ENCODE measurements around the gene ZNF618. TPM values are rescaled to one million over a fixed set of nuclear protein-coding genes. Genes with fewer than 3 reads are reported as not detected.
A peak's percentile ranks its signal among the peaks of the same experiment; 100 is the strongest.

The ZNF618 gene
- total RNA-seq, 1 experiment from 2014 or later = 22.0 TPM

- TF ChIP-seq, protein P1, sequence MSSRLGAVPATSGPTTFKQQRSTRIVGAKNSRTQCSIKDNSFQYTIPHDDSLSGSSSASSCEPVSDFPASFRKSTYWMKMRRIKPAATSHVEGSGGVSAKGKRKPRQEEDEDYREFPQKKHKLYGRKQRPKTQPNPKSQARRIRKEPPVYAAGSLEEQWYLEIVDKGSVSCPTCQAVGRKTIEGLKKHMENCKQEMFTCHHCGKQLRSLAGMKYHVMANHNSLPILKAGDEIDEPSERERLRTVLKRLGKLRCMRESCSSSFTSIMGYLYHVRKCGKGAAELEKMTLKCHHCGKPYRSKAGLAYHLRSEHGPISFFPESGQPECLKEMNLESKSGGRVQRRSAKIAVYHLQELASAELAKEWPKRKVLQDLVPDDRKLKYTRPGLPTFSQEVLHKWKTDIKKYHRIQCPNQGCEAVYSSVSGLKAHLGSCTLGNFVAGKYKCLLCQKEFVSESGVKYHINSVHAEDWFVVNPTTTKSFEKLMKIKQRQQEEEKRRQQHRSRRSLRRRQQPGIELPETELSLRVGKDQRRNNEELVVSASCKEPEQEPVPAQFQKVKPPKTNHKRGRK (CRISPR knock-in tag; IDR thresholded peaks at IDR 0.05; ENCODE audit: borderline replicate concordance) = no peak
- TF ChIP-seq, protein P2, sequence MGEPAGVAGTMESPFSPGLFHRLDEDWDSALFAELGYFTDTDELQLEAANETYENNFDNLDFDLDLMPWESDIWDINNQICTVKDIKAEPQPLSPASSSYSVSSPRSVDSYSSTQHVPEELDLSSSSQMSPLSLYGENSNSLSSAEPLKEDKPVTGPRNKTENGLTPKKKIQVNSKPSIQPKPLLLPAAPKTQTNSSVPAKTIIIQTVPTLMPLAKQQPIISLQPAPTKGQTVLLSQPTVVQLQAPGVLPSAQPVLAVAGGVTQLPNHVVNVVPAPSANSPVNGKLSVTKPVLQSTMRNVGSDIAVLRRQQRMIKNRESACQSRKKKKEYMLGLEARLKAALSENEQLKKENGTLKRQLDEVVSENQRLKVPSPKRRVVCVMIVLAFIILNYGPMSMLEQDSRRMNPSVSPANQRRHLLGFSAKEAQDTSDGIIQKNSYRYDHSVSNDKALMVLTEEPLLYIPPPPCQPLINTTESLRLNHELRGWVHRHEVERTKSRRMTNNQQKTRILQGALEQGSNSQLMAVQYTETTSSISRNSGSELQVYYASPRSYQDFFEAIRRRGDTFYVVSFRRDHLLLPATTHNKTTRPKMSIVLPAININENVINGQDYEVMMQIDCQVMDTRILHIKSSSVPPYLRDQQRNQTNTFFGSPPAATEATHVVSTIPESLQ (CRISPR knock-in tag; IDR thresholded peaks at IDR 0.05) = no peak
- no peak for TF ChIP-seq FOXJ3 (CRISPR knock-in tag; IDR thresholded peaks at IDR 0.05; ENCODE audit: borderline replicate concordance)
- TF ChIP-seq, protein P3, sequence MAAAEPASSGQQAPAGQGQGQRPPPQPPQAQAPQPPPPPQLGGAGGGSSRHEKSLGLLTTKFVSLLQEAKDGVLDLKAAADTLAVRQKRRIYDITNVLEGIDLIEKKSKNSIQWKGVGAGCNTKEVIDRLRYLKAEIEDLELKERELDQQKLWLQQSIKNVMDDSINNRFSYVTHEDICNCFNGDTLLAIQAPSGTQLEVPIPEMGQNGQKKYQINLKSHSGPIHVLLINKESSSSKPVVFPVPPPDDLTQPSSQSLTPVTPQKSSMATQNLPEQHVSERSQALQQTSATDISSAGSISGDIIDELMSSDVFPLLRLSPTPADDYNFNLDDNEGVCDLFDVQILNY (CRISPR knock-in tag; IDR thresholded peaks at IDR 0.05) = no peak
- TF ChIP-seq SOX15 (CRISPR knock-in tag; IDR thresholded peaks at IDR 0.05) = no peak
- TF ChIP-seq TCF7 (CRISPR knock-in tag; IDR thresholded peaks at IDR 0.05; ENCODE audit: low read depth) = no peak
- TF ChIP-seq, protein P4, sequence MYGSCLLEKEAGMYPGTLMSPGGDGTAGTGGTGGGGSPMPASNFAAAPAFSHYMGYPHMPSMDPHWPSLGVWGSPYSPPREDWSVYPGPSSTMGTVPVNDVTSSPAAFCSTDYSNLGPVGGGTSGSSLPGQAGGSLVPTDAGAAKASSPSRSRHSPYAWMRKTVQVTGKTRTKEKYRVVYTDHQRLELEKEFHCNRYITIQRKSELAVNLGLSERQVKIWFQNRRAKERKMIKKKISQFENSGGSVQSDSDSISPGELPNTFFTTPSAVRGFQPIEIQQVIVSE (CRISPR knock-in tag; IDR thresholded peaks at IDR 0.05; ENCODE audit: borderline replicate concordance) = no peak
- no peak for TF ChIP-seq ESRRA (CRISPR knock-in tag; IDR thresholded peaks at IDR 0.05; ENCODE audit: borderline replicate concordance)
- TF ChIP-seq JAZF1 (CRISPR knock-in tag; IDR thresholded peaks at IDR 0.05) = no peak
- no peak for TF ChIP-seq RELA (CRISPR knock-in tag; IDR thresholded peaks at IDR 0.05; ENCODE audit: borderline replicate concordance)
- TF ChIP-seq ZNF219 (CRISPR knock-in tag; IDR thresholded peaks at IDR 0.05; ENCODE audit: borderline replicate concordance) = no peak
Measured at GRCh38 chr9:114100536-114100935, 224.4 kb downstream of the ZNF618 start (continued).

- peaks cover 79% of the 10 kb centered on the region for H3K27me3 Mint-ChIP-seq (ENCODE audit: low read depth)
- ChIA-PET CTCF (interaction anchor here (2.1 kb wide), 1 partner anchor 20 kb away, joined by 4 read pairs; no protein-coding TSS in a partner anchor), POLR2A (no interaction called here)
- H3K9me3 Mint-ChIP-seq = peaks cover 11% of the 10 kb centered on the region
- no peak overlapping the region for H3K27ac Mint-ChIP-seq
- H3K36me3 Mint-ChIP-seq = peaks cover 6% of the 10 kb centered on the region
- peaks cover 16% of the 10 kb centered on the region for H3K4me1 Mint-ChIP-seq
- ATAC-seq (no peak), DNase-seq (ENCODE audit: low spot score) (no peak)
- H3K4me3 Mint-ChIP-seq = no peak overlapping the region
- TF ChIP-seq TEAD1 (CRISPR knock-in tag; IDR thresholded peaks at IDR 0.05) (no peak), ZNF317 (CRISPR knock-in tag; IDR thresholded peaks at IDR 0.05; ENCODE audit: borderline replicate concordance, low read depth) (peak; percentile 94)
Measured at GRCh38 chr9:114102484-114102883, 226.4 kb downstream of the ZNF618 start.

GRCh38 chr9:114105236-114105635, 229.1 kb downstream of the ZNF618 start:
- Mint-ChIP-seq H3K27me3 (ENCODE audit: low read depth) (peaks cover 85% of the 10 kb centered on the region), H3K36me3 (peaks cover 6% of the 10 kb centered on the region), H3K4me3 (no peak overlapping the region), H3K27ac (no peak overlapping the region), H3K4me1 (peaks cover 12% of the 10 kb centered on the region), H3K9me3 (peaks cover 11% of the 10 kb centered on the region)
- DNase-seq (ENCODE audit: low spot score) = no peak
- ATAC-seq = no peak
- ChIA-PET POLR2A (no interaction called here), CTCF (no interaction called here)
- no peak for TF ChIP-seq GABPB1 (CRISPR knock-in tag; IDR thresholded peaks at IDR 0.05)
- TF ChIP-seq, protein P3 (CRISPR knock-in tag; IDR thresholded peaks at IDR 0.05) = no peak
- no peak for TF ChIP-seq HMGA2 (CRISPR knock-in tag; IDR thresholded peaks at IDR 0.05)
- no peak for TF ChIP-seq ERG (CRISPR knock-in tag; IDR thresholded peaks at IDR 0.05)
- TF ChIP-seq SP1 (CRISPR knock-in tag; conservative IDR thresholded peaks at IDR 0.05) = no peak
- TF ChIP-seq, protein P5, sequence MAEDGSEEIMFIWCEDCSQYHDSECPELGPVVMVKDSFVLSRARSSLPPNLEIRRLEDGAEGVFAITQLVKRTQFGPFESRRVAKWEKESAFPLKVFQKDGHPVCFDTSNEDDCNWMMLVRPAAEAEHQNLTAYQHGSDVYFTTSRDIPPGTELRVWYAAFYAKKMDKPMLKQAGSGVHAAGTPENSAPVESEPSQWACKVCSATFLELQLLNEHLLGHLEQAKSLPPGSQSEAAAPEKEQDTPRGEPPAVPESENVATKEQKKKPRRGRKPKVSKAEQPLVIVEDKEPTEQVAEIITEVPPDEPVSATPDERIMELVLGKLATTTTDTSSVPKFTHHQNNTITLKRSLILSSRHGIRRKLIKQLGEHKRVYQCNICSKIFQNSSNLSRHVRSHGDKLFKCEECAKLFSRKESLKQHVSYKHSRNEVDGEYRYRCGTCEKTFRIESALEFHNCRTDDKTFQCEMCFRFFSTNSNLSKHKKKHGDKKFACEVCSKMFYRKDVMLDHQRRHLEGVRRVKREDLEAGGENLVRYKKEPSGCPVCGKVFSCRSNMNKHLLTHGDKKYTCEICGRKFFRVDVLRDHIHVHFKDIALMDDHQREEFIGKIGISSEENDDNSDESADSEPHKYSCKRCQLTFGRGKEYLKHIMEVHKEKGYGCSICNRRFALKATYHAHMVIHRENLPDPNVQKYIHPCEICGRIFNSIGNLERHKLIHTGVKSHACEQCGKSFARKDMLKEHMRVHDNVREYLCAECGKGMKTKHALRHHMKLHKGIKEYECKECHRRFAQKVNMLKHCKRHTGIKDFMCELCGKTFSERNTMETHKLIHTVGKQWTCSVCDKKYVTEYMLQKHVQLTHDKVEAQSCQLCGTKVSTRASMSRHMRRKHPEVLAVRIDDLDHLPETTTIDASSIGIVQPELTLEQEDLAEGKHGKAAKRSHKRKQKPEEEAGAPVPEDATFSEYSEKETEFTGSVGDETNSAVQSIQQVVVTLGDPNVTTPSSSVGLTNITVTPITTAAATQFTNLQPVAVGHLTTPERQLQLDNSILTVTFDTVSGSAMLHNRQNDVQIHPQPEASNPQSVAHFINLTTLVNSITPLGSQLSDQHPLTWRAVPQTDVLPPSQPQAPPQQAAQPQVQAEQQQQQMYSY (CRISPR knock-in tag; IDR thresholded peaks at IDR 0.05) = no peak
